ENCODE results near the gene NUDT16L1.

Gene NUDT16L1

DNA sequence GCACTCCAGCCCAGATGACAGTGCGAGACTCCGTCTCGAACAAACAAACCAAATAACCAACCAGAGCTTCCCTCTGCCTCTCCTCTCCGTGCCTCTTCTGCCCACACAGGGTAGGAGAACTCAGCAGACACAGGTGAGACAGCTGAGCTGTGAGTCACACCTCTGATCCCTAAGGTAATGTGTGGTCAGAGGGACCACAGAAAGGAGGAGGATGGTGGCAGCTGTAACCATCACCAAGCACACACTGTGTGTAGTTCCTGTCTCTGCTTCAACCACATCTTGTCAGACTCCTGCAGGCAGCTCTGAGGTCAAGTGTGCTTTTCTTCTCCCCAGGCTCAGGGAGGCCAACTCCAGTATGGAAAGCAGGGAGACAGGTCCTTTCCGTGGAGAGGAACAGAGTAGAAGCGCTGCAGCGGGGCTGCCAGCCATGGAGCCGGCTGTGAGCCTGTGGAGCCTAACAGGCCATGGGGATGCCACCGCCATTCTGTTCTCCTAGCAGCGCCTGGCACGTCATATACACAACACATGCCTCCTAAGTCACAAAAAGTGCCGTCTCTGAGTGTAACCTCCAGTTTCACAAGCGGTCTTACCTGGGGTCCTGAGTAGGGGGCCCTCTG is 7.1 kb downstream of the NUDT16L1 start:
- Histone ChIP-seq H2AFZ (ENCODE audit: low read depth, low read length) (no peak overlapping the region), H4K20me1 (ENCODE audit: insufficient read depth, low read length) (peaks cover 16% of the 10 kb centered on the region), H3K27me3 (ENCODE audit: insufficient read depth, low read length, poor library complexity) (no peaks in the 10 kb centered on the region), H3K4me3 (ENCODE audit: low read depth in 1 of 2, low read length in 2 of 2) (no peak overlapping the region), H3K4me2 (ENCODE audit: insufficient read depth, low read length) (no peak overlapping the region), H3K4me1 (ENCODE audit: insufficient read depth, low read length) (peaks cover under 1% of the 10 kb centered on the region; the same call in 1 of the 2 replicates), H3K36me3 (ENCODE audit: insufficient read depth, low read length) (peaks cover 68% of the 10 kb centered on the region), H3K9me3 (ENCODE audit: insufficient read depth, low read length, severe bottlenecking) (no peaks in the 10 kb centered on the region), H3K27ac (ENCODE audit: low read length) (no peak overlapping the region), H3K9ac (ENCODE audit: low read depth, low read length) (no peak overlapping the region), H3K79me2 (ENCODE audit: insufficient read depth, low read length) (peaks cover 5% of the 10 kb centered on the region)
- ATAC-seq (ENCODE audit: insufficient read depth, low read depth) (no peak), DNase-seq (no peak)
- TF ChIP-seq, protein P1, sequence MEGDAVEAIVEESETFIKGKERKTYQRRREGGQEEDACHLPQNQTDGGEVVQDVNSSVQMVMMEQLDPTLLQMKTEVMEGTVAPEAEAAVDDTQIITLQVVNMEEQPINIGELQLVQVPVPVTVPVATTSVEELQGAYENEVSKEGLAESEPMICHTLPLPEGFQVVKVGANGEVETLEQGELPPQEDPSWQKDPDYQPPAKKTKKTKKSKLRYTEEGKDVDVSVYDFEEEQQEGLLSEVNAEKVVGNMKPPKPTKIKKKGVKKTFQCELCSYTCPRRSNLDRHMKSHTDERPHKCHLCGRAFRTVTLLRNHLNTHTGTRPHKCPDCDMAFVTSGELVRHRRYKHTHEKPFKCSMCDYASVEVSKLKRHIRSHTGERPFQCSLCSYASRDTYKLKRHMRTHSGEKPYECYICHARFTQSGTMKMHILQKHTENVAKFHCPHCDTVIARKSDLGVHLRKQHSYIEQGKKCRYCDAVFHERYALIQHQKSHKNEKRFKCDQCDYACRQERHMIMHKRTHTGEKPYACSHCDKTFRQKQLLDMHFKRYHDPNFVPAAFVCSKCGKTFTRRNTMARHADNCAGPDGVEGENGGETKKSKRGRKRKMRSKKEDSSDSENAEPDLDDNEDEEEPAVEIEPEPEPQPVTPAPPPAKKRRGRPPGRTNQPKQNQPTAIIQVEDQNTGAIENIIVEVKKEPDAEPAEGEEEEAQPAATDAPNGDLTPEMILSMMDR (IDR thresholded peaks at IDR 0.05; ENCODE audit: borderline replicate concordance, extremely low read depth, low read length, poor library complexity, severe bottlenecking), result no peak

DNA sequence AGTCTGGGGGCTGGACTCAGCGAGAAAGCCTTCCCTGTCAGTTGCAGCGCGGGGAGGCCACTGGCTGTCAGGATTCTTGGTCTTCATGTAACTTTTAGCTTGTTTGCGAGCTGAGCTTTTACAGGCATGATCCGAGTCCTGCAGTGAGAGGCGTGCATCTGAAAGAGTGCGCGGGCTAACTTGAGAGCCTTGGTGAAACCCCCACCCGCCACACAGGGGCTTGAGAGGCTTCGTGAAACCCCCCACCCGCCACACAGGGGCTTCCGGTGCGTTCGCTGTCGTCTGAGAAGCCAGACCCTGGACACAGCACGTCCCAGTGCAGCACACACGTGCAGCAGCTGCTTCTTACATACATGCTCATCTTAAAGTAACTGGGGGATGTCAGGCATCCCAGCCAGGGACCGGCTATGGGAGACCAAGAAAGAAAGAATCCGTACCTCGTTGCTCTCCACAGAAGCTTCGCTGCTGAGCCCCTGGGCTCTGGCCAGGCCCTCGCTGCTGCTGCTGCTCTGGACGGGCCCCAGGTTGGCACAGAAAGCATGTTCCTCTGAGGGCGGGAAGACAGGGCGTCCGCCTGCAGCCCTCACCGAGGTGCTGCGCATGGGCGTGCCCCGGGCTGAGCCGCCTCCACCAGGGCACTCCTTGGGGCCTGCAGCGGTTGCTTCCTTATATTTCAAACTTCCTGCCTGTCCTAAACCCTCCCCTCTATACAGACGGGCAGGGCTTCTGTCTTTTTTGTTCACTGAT is 7.8 kb downstream of the NUDT16L1 start:
- DNase-seq, result no peak
- no peak for TF ChIP-seq EZH2 (IDR thresholded peaks at IDR 0.05; ENCODE audit: borderline replicate concordance, low read depth, low read length, severe bottlenecking)
- TF ChIP-seq, protein P1 (IDR thresholded peaks at IDR 0.05; ENCODE audit: borderline replicate concordance, extremely low read depth, low read length, poor library complexity, severe bottlenecking), result no peak
- no peak overlapping the region for H3K4me2 ChIP-seq (ENCODE audit: insufficient read depth, low read length)
- H2AFZ ChIP-seq (ENCODE audit: low read depth, low read length), result no peak overlapping the region
- H3K36me3 ChIP-seq (ENCODE audit: insufficient read depth, low read length), result peaks cover 62% of the 10 kb centered on the region
- H3K9ac ChIP-seq (ENCODE audit: low read depth, low read length), result no peak overlapping the region
- no peaks in the 10 kb centered on the region for H3K27me3 ChIP-seq (ENCODE audit: insufficient read depth, low read length, poor library complexity)
- no peaks in the 10 kb centered on the region for H3K4me1 ChIP-seq (ENCODE audit: insufficient read depth, low read length)
- H3K27ac ChIP-seq (ENCODE audit: low read length), result no peak overlapping the region
- 0 out of 2 replicates have a peak, but pooled peaks cover under 1% of the 10 kb centered on the region for H3K79me2 ChIP-seq (ENCODE audit: insufficient read depth, low read length)
- ATAC-seq (ENCODE audit: insufficient read depth, low read depth), result no peak
- H4K20me1 ChIP-seq (ENCODE audit: insufficient read depth, low read length), result peaks cover 9% of the 10 kb centered on the region
- no peak overlapping the region for H3K4me3 ChIP-seq (ENCODE audit: low read depth in 1 of 2, low read length in 2 of 2)
- H3K9me3 ChIP-seq (ENCODE audit: insufficient read depth, low read length, severe bottlenecking), result no peaks in the 10 kb centered on the region

DNA sequence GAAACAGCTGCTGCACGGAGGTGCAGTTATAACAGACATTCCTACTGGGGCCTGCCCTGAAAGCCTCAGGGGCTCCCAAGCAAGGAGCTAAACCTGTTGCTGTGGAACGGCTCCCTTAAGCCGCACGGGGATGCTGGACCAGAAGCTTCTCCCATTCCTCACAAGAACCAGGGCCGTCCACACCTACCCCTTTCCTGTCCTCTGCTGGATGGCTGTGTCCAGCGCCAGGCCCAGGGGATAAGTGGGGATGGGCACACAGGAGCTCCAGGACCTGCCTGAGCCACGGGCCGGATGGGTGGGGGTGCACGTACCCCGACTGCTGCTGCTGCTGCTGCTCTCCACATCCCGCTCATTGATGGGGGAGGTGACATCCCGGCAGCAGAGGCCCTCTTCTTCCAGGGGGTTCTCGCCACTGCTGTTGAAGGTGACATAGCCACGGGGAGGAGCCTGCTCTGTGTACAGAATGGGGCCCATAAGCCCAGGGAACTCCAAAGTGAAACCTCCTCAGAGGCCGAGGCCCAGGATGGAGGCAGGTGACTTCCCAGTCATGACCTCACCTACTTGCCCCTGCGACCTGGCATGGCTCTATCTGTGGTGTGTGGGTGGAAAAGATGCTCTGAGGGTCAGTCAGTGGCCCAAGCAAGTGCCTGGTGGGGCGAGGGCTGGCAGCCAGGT is 8.6 kb downstream of the NUDT16L1 start:
- no peak for TF ChIP-seq EZH2 (IDR thresholded peaks at IDR 0.05; ENCODE audit: borderline replicate concordance, low read depth, low read length, severe bottlenecking)
- TF ChIP-seq, protein P1 (IDR thresholded peaks at IDR 0.05; ENCODE audit: borderline replicate concordance, extremely low read depth, low read length, poor library complexity, severe bottlenecking), result no peak
- Histone ChIP-seq H3K79me2 (ENCODE audit: insufficient read depth, low read length) (no peaks in the 10 kb centered on the region), H3K27me3 (ENCODE audit: insufficient read depth, low read length, poor library complexity) (no peaks in the 10 kb centered on the region), H3K27ac (ENCODE audit: low read length) (no peak overlapping the region), H3K36me3 (ENCODE audit: insufficient read depth, low read length) (peaks cover 59% of the 10 kb centered on the region), H3K4me3 (ENCODE audit: low read depth in 1 of 2, low read length in 2 of 2) (no peak overlapping the region), H2AFZ (ENCODE audit: low read depth, low read length) (no peak overlapping the region), H3K4me1 (ENCODE audit: insufficient read depth, low read length) (no peaks in the 10 kb centered on the region), H3K9ac (ENCODE audit: low read depth, low read length) (no peak overlapping the region), H3K4me2 (ENCODE audit: insufficient read depth, low read length) (no peak overlapping the region), H3K9me3 (ENCODE audit: insufficient read depth, low read length, severe bottlenecking) (no peaks in the 10 kb centered on the region), H4K20me1 (ENCODE audit: insufficient read depth, low read length) (0 out of 2 replicates have a peak, but pooled peaks cover 3% of the 10 kb centered on the region)
- ATAC-seq (ENCODE audit: insufficient read depth, low read depth) (no peak), DNase-seq (no peak)

Measured in DND-41 (cell line).